ENCODE results near the gene ARMC7. TPM values are rescaled to one million over a fixed set of nuclear protein-coding genes. Genes with fewer than 3 reads are reported as not detected.

ARMC7 gene
- total RNA-seq, 1 experiment from 2014 or later: 43.2 TPM

DNA sequence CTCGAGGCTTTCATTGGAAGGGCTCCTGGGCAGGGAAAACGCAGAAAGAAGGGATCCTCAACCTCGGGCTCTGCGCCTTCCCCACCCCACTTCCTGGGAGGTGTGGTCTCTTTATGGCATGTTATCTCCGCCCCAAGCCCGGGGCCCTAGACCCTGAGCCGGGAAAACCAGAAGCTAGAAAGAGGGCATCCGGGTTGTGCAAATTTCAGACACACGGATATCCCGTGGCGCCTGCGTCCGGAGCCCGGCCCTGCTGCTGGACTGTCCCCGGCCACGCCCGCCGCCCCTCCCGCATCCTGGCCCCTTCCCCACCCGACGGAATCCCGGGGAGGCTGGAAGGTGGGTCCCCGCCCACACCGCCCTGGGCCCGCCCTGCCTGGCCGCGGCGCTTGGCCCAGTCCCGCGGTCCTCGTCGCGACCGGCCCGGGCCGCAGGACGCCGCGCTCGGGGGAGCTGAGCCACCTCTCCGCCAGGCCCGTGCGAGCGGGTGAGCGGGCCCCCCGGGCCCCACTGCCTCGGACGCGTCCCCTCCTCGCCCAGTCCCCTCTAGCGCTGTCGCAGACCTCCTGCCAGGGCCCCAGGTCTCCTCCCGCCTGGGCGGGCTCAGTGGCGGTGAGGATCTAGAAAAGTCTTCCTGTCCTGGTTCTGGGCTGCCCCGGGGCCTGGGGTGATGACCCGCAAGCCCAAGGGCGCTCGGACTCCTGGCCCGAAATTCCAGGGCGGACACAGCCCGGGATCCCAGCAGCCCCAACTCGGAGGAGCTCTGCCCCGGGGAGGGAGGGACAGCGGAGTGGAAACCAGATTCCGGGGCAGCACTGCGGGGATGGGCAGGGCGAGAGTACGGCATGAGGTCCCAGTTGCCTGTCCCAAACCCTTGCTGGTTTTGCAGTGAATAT is 22.0 kb upstream of the ARMC7 start, which contains the start of gene SLC16A5:
Gene SLC16A5, plus strand, starts transcription at position 397 of the 896 bp plus-strand sequence. CDS start 5,683 bp downstream, outside the sequence.
- POLR2A ChIA-PET: interaction anchor here (0.7 to 2.1 kb wide), 18 partner anchors 8 to 183 kb away, joined by 3 to 21 read pairs (median 4); partner anchors contain the start of genes ARMC7, MIF4GD and MRPL58
- H3K9ac ChIP-seq (ENCODE audit: low read length): peak within 1 kb of the TSS; percentile 97
- peaks cover 72 to 89% of the 10 kb centered on the region in 2 experiments for H3K4me1 ChIP-seq (ENCODE audit: control insufficient read depth in 1 of 2, insufficient read depth in 2 of 2, low read length in 2 of 2)
- peak; percentile 78 for ATAC-seq
- H3K79me2 ChIP-seq (ENCODE audit: insufficient read depth, low read length): peaks cover 47% of the 10 kb centered on the region
- H4K20me1 ChIP-seq (ENCODE audit: insufficient read depth): no peaks in the 10 kb centered on the region
- H3K27ac ChIP-seq (ENCODE audit: low read depth, low read length): peak within 1 kb of the TSS; percentile 99
- no peaks in the 10 kb centered on the region; a peak in 1 of 4 replicates for H3K36me3 ChIP-seq (ENCODE audit: control insufficient read depth in 1 of 2, insufficient read depth in 2 of 2, low read length in 2 of 2)
- H3K4me3 ChIP-seq (replicated peaks in 1 of 2; ENCODE audit: low read depth in 1 of 2, low read length in 2 of 2): peak within 1 kb of the TSS; percentile 76 to 83
- H2AFZ ChIP-seq (ENCODE audit: low read depth, low read length, poor library complexity, severe bottlenecking): no peak within 1 kb of the TSS
- peak; percentile 84 for DNase-seq (ENCODE audit: low read depth, low spot score)
- CTCF ChIA-PET: interaction anchor here (0.6 to 2.6 kb wide), 11 partner anchors 8 to 126 kb away, joined by 3 to 12 read pairs (median 4); partner anchors contain the start of gene NT5C
- intact Hi-C loops (cut with micrococcal nuclease): loop anchor here (1.0 kb wide), 1 partner anchor 8 kb away; no protein-coding TSS in a partner anchor
- RAD21 ChIA-PET (ENCODE audit: low non-redundant PET in 1 of 2, low total read pairs in 2 of 2, uncharacterized antibody in 2 of 2, unreplicated experiment in 2 of 2): interaction anchor here (0.5 to 1.3 kb wide), 6 partner anchors 9 to 53 kb away, joined by 3 to 4 read pairs (median 3); no protein-coding TSS in a partner anchor
- peak within 1 kb of the TSS; percentile 92 for H3K4me2 ChIP-seq (ENCODE audit: low read length)
- TF ChIP-seq ZFX (IDR thresholded peaks at IDR 0.05) (peak; percentile 94), YY1 (IDR thresholded peaks at IDR 0.05; ENCODE audit: extremely low read depth, insufficient replicate concordance, low read depth, low read length) (peak; percentile 53), TCF7L2 (IDR thresholded peaks at IDR 0.05; ENCODE audit: borderline replicate concordance, extremely low read depth, insufficient read depth, insufficient read length) (no peak), POLR2A (IDR thresholded peaks at IDR 0.05; ENCODE audit: borderline replicate concordance, extremely low read depth, insufficient read depth, insufficient read length) (peak; percentile 77), EZH2 (IDR thresholded peaks at IDR 0.05) (no peak), EZH2phosphoT487 (IDR thresholded peaks at IDR 0.05; ENCODE audit: borderline replicate concordance) (no peak), POLR2AphosphoS5 (IDR thresholded peaks at IDR 0.05; ENCODE audit: low read depth, low read length) (peak; percentile 95)
- no peaks in the 10 kb centered on the region for H3K9me2 ChIP-seq (ENCODE audit: insufficient read depth)
- BruUV-seq (replicated peaks): no TSS peak
- no peaks in the 10 kb centered on the region for H3K9me3 ChIP-seq (ENCODE audit: control insufficient read depth in 1 of 2, insufficient read depth in 1 of 2, low read depth in 1 of 2, low read length in 2 of 2)
- H3K27me3 ChIP-seq (ENCODE audit: insufficient read depth, low read length): no peaks in the 10 kb centered on the region

Measured in HCT116 (cell line).